Stimulated activated CD4-positive, alpha-beta T cell treated with anti-CD3 and anti-CD28 coated beads, Interleukin-4, amount 100 ng/mL, for 24 hours (primary cell): ENCODE measurements around the gene AGT.

Source experiments
- DNase-seq: peaks from one replicate; pipeline ENCODE4 v3.0.0-alpha.2; 2020

The AGT gene

GRCh38 chr1:230713915-230714764, at the start of gene AGT:
TSS of gene AGT (minus strand) at chr1:230714122. CDS start at chr1:230710823, 3,299 bp downstream.
- DNase-seq = no peak

- DNase-seq = no peak
Measured at GRCh38 chr1:230761443-230762167, 47.7 kb upstream of the AGT start.

- DNase-seq = no peak
Measured at GRCh38 chr1:230760360-230760827, 46.5 kb upstream of the AGT start.

- DNase-seq = no peak
Measured at GRCh38 chr1:230759369-230760065, 45.6 kb upstream of the AGT start.

- DNase-seq = no peak
Measured at GRCh38 chr1:230758709-230759368, 44.9 kb upstream of the AGT start.

GRCh38 chr1:230757856-230758708, 44.2 kb upstream of the AGT start:
- no peak for DNase-seq

GRCh38 chr1:230754796-230755195, 40.9 kb upstream of the AGT start:
- no peak for DNase-seq

- DNase-seq = peak; percentile 13
Measured at GRCh38 chr1:230753586-230754251, 39.8 kb upstream of the AGT start.

GRCh38 chr1:230753191-230753585, 39.3 kb upstream of the AGT start:
- no peak for DNase-seq

GRCh38 chr1:230752407-230752806, 38.5 kb upstream of the AGT start:
- DNase-seq = no peak

GRCh38 chr1:230750986-230751625, 37.2 kb upstream of the AGT start:
- DNase-seq = no peak

- DNase-seq = no peak
Measured at GRCh38 chr1:230750576-230750975, 36.7 kb upstream of the AGT start.

- no peak for DNase-seq
Measured at GRCh38 chr1:230749635-230750034, 35.7 kb upstream of the AGT start.

- DNase-seq = no peak
Measured at GRCh38 chr1:230749150-230749549, 35.2 kb upstream of the AGT start.

- DNase-seq = no peak
Measured at GRCh38 chr1:230747890-230748800, 34.2 kb upstream of the AGT start.

- no peak for DNase-seq
Measured at GRCh38 chr1:230747127-230747730, 33.3 kb upstream of the AGT start, which contains the start of gene CAPN9. TSS of gene CAPN9 (plus strand) at chr1:230747388. CDS start at chr1:230747497, 109 bp downstream.

GRCh38 chr1:230746617-230747016, 32.7 kb upstream of the AGT start:
- no peak for DNase-seq

- no peak for DNase-seq
Measured at GRCh38 chr1:230745071-230745470, 31.1 kb upstream of the AGT start.

GRCh38 chr1:230744382-230744781, 30.5 kb upstream of the AGT start:
- DNase-seq = no peak
